ENCODE data around the gene DEPDC1B.

- TF ChIP-seq CTCF (conservative IDR thresholded peaks at IDR 0.05; ENCODE audit: low read length), result no peak
- TF ChIP-seq EZH2phosphoT487 (IDR thresholded peaks at IDR 0.05; ENCODE audit: borderline replicate concordance), result no peak
Measured at GRCh38 chr5:60636644-60637043, 63.3 kb downstream of the DEPDC1B start.

Measured in Loucy (cell line).